ENCODE data around the gene RDH16. TPM values are rescaled to one million over a fixed set of nuclear protein-coding genes. Genes with fewer than 3 reads are reported as not detected.

Gene RDH16
- polyA plus RNA-seq, 3 donors = 0.47 TPM; not detected in 2

DNA sequence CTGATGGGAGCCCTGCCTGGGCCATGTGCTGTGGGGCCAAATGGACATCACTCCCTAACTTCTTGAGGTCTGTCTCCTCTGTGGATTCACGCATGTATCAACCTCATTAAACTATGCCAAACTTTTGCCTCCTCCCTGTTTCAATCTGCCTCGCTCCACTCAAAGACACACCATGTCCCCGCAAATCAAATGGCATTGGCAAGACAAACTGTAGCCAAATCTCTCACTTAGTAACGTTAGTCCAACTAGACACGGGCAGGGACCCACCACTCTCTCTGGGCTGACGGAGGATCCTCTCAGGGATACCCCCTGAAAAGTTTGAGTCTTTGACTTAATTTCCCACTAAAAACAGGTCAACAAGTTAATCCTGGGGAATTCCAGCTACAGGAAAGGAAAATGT, 40.9 kb upstream of the RDH16 start:
- Mint-ChIP-seq H3K27me3 (ENCODE audit: low read depth in 3 of 3) (peaks cover 0 to 5% (median 3%) of the 10 kb centered on the region in 3 donors), H3K9me3 (no peaks in the 10 kb centered on the region), H3K4me1 (peaks cover 4% of the 10 kb centered on the region), H3K4me3 (no peak overlapping the region), H3K36me3 (peaks cover 45 to 61% of the 10 kb centered on the region in 2 donors), H3K27ac (no peak overlapping the region)
- Histone ChIP-seq H3K4me1 (ENCODE audit: control insufficient read depth in 1 of 2, insufficient read depth in 2 of 2, low read length in 2 of 2) (no peaks in the 10 kb centered on the region), H3K9me3 (replicated peaks in 1 of 2; ENCODE audit: control insufficient read depth in 1 of 2, insufficient read depth in 1 of 2, low read length in 2 of 2) (no peaks in the 10 kb centered on the region), H3K36me3 (replicated peaks in 1 of 2; ENCODE audit: control insufficient read depth in 1 of 2, insufficient read depth in 2 of 2, low read length in 2 of 2) (peaks cover 26 to 50% of the 10 kb centered on the region in 2 donors), H3K4me3 (replicated peaks in 1 of 3; ENCODE audit: low read depth in 2 of 3, low read length in 3 of 3) (no peak overlapping the region), H4K20me1 (ENCODE audit: insufficient read depth, low read length) (peaks cover 10% of the 10 kb centered on the region), H3K4me2 (replicated peaks; ENCODE audit: extremely low read depth, low read length, poor library complexity, severe bottlenecking) (no peak overlapping the region), H2AFZ (ENCODE audit: insufficient read depth, low read depth, low read length, poor library complexity, severe bottlenecking) (no peak overlapping the region), H3K79me2 (ENCODE audit: insufficient read depth, low read length) (no peaks in the 10 kb centered on the region), H3K27me3 (ENCODE audit: control insufficient read depth in 2 of 2, insufficient read depth in 2 of 2, low read length in 2 of 2) (no peaks in the 10 kb centered on the region), H3K9ac (ENCODE audit: insufficient read depth, low read length, poor library complexity, severe bottlenecking) (no peak overlapping the region), H3K27ac (ENCODE audit: low read depth in 1 of 2, low read length in 2 of 2) (no peak overlapping the region)
- intact Hi-C loops (cut with micrococcal nuclease) = no loop called here
- WGBS (ENCODE audit: insufficient coverage) = 98% methylated on average over 5 of the region's 6 CpGs
- no peak for DNase-seq
- TF ChIP-seq, protein P1, sequence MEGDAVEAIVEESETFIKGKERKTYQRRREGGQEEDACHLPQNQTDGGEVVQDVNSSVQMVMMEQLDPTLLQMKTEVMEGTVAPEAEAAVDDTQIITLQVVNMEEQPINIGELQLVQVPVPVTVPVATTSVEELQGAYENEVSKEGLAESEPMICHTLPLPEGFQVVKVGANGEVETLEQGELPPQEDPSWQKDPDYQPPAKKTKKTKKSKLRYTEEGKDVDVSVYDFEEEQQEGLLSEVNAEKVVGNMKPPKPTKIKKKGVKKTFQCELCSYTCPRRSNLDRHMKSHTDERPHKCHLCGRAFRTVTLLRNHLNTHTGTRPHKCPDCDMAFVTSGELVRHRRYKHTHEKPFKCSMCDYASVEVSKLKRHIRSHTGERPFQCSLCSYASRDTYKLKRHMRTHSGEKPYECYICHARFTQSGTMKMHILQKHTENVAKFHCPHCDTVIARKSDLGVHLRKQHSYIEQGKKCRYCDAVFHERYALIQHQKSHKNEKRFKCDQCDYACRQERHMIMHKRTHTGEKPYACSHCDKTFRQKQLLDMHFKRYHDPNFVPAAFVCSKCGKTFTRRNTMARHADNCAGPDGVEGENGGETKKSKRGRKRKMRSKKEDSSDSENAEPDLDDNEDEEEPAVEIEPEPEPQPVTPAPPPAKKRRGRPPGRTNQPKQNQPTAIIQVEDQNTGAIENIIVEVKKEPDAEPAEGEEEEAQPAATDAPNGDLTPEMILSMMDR (IDR thresholded peaks at IDR 0.05) = no peak

DNA sequence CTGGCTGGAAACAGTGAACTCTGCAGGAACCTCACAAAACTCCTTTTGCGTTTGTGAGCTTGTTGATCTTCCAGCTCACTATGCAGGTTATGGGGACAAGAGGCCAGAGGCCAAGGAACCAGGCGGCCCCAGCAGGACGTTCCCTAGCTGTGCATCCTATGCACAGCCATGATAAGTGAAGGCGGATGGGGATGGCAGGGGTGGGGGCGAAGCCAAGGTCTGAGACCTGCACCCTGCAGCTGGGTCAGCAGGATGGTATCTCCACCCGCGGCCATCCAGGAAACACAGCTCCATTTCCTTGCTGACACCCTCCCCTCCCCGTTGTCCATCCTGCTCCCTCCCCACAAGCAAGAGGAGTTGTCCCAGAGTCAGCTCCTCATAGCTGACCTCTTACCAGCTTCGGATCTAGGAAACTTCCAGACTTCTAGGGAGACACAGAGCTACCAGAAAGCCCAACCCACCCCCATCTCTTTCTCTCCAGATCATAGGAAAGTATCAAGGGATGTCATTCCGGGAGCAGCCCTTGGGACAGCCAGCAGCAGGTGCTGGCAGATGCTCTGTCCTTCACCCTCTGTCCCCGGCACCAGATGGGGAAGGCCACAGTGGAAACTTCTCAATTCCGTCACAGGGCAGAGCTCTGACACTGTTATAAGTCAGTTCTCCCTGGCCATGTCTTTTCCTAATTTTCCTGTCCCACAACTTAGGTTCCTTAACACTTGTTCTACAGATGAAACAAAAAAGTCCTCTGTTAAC, 39.6 kb upstream of the RDH16 start:
- TF ChIP-seq, protein P1 (IDR thresholded peaks at IDR 0.05) = no peak
- Histone ChIP-seq H3K27ac (ENCODE audit: low read depth in 1 of 2, low read length in 2 of 2) (no peak overlapping the region), H3K9me3 (replicated peaks in 1 of 2; ENCODE audit: control insufficient read depth in 1 of 2, insufficient read depth in 1 of 2, low read length in 2 of 2) (no peaks in the 10 kb centered on the region), H3K4me1 (ENCODE audit: control insufficient read depth in 1 of 2, insufficient read depth in 2 of 2, low read length in 2 of 2) (peaks cover 0 to 1% of the 10 kb centered on the region in 2 donors), H3K79me2 (ENCODE audit: insufficient read depth, low read length) (no peaks in the 10 kb centered on the region), H3K9ac (ENCODE audit: insufficient read depth, low read length, poor library complexity, severe bottlenecking) (no peak overlapping the region), H4K20me1 (ENCODE audit: insufficient read depth, low read length) (peaks cover 10% of the 10 kb centered on the region), H3K4me2 (replicated peaks; ENCODE audit: extremely low read depth, low read length, poor library complexity, severe bottlenecking) (no peak overlapping the region), H2AFZ (ENCODE audit: insufficient read depth, low read depth, low read length, poor library complexity, severe bottlenecking) (no peak overlapping the region), H3K4me3 (replicated peaks in 1 of 3; ENCODE audit: low read depth in 2 of 3, low read length in 3 of 3) (no peak overlapping the region), H3K36me3 (replicated peaks in 1 of 2; ENCODE audit: control insufficient read depth in 1 of 2, insufficient read depth in 2 of 2, low read length in 2 of 2) (peaks cover 13 to 36% of the 10 kb centered on the region in 2 donors), H3K27me3 (ENCODE audit: control insufficient read depth in 2 of 2, insufficient read depth in 2 of 2, low read length in 2 of 2) (no peaks in the 10 kb centered on the region)
- Mint-ChIP-seq H3K27me3 (ENCODE audit: low read depth in 3 of 3) (peaks cover 0 to 5% (median 3%) of the 10 kb centered on the region in 3 donors), H3K4me3 (no peak overlapping the region), H3K4me1 (peaks cover 4% of the 10 kb centered on the region), H3K27ac (no peak overlapping the region), H3K9me3 (no peaks in the 10 kb centered on the region), H3K36me3 (peaks cover 32 to 48% of the 10 kb centered on the region in 2 donors)
- no peak for DNase-seq
- intact Hi-C loops (cut with micrococcal nuclease) = no loop called here
- 96% methylated on average over 8 of the region's 12 CpGs for WGBS (ENCODE audit: insufficient coverage)

Measured in CD14-positive monocyte (primary cell).